Measurements from ENCODE around the gene PCDHGB5.

DNA sequence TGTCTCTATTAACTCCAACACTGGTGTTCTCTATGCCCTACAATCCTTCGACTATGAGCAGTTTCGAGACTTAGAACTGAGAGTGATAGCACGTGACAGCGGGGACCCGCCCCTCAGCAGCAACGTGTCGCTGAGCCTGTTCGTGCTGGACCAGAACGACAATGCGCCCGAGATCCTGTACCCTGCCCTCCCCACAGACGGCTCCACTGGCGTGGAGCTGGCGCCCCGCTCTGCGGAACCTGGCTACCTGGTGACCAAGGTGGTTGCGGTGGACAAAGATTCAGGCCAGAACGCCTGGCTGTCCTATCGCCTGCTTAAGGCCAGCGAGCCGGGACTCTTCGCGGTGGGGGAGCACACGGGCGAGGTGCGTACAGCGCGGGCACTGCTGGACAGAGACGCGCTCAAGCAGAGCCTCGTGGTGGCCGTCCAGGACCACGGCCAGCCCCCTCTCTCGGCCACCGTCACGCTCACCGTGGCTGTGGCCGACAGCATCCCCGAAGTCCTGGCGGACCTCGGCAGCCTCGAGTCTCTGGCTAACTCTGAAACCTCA lies 25.1 kb downstream of the PCDHGB5 start:
- TF ChIP-seq POLR2A (IDR thresholded peaks at IDR 0.05) (no peak), CTCF (IDR thresholded peaks at IDR 0.05) (no peak)
